ENCODE measurements around the gene USP31.
A peak's percentile ranks its signal among the peaks of the same experiment; 100 is the strongest.

The USP31 gene

DNA sequence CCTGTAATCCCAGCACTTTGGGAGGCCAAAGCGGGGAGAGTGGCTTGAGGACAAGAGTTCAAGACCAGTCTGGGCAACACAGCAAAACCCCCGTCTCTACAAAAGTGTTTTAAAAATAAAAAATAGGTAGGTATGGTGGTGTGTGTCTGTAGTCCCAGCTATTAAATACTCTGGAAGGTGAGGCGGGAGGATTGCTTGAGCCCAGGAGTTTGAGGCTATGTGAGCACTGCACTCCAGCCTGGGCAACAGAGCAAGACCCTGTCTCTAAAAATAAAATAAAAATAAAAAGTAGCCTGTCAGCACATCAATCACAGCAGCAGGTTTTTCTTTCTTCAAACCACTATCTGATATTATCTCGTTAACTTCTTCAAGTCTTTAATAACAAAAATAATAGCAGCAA is 1.6 kb downstream of the USP31 start:
- TF ChIP-seq GATA2 (IDR thresholded peaks at IDR 0.05; ENCODE audit: low read depth, low read length) (no peak), GATA3 (IDR thresholded peaks at IDR 0.05; ENCODE audit: low read depth, low read length) (no peak)

DNA sequence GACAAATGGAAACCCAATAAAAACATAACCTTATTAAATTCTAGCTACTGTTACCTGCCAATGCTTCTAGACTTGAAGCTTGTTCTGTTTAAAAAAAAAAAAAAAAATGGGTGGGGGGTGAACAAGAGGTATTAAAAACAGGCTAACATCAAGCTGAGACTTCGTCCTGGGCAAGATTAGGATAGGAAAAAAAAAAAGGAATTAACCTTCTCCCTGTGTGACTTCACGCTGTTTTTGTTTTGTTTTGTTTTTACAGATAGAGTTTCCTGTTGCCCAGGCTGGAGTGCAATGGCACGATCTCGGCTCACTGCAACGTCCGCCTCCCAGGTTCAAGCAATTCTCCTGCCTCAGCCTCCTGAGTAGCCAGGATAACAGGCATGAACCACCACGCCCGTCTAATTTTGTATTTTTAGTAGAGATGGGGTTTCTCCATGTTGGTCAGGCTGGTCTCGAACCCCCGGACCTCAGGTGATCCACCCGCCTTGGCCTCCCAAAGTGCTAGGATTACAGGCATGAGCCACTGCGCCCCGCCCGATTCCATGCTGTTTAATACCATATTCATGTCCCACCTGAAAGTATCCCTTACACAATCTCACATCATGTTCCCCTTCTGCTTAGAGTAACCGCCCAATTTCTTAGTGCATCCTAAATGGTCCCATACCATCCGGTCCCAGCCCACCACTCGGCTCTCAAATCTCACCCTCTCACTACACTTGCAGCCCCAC is 2.2 kb downstream of the USP31 start:
- no peak for TF ChIP-seq GATA3 (IDR thresholded peaks at IDR 0.05; ENCODE audit: low read depth, low read length)
- no peak for TF ChIP-seq GATA2 (IDR thresholded peaks at IDR 0.05; ENCODE audit: low read depth, low read length)

DNA sequence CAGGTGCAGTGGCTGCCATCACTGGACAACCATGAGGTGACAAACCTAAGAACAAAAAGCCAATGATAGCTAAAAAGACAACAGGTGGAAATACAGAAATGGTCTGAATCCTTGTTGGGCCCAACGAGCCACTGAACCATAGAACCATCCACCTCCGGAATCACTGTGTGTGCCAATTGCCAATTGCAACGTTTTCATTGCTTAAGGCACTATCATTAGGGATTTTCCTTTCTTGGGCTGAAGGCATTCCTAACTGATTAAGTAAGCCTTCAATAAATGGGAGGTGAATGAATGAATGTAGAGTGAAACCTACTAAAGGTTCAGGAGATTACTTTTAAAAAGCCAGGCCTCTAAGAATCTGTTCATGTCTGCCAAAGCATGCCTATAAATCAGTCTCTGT is 3.6 kb downstream of the USP31 start:
- TF ChIP-seq GATA2 (IDR thresholded peaks at IDR 0.05; ENCODE audit: low read depth, low read length) (no peak), GATA3 (IDR thresholded peaks at IDR 0.05; ENCODE audit: low read depth, low read length) (no peak)

DNA sequence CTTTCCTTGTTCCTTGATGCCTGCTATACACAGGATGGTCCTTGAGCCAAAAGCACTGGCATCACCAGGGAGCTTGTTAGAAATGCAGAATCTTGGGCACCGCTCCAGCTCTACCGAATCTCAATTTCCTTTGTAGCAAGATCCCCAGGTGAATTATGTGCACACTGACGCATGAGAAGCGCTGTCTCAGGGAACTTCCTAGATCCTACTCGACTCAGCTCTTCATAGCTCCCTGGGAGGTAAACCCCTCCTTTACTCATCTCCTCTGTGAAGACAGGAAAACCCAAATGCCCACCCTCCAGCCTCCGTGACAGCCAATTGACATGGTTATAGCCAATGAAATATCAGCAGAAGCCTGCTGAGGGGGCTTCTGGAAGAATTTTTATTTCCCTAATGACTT is 4.1 kb downstream of the USP31 start:
- no peak for TF ChIP-seq GATA2 (IDR thresholded peaks at IDR 0.05; ENCODE audit: low read depth, low read length)
- no peak for TF ChIP-seq GATA3 (IDR thresholded peaks at IDR 0.05; ENCODE audit: low read depth, low read length)

DNA sequence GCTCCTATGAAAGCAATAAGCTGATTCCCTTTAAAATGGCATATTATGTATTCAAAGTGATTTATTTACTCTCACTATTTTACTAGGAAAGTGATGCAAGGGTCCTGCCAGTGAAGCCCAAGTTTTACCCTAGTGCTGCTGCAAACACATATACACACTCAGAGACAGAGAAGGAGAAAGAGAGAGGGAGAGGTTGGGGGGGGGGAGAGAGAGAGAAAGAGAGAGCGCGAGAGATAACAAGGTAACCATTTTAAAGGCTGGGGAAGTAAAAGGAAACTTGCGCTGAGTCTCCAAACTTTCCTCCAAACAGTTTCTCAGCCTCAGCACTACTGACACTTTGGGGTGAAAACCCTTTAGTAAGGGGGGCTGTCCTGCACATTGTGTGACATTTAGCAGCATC is 5.9 kb downstream of the USP31 start:
- TF ChIP-seq GATA2 (IDR thresholded peaks at IDR 0.05; ENCODE audit: low read depth, low read length) (no peak), GATA3 (IDR thresholded peaks at IDR 0.05; ENCODE audit: low read depth, low read length) (no peak)

DNA sequence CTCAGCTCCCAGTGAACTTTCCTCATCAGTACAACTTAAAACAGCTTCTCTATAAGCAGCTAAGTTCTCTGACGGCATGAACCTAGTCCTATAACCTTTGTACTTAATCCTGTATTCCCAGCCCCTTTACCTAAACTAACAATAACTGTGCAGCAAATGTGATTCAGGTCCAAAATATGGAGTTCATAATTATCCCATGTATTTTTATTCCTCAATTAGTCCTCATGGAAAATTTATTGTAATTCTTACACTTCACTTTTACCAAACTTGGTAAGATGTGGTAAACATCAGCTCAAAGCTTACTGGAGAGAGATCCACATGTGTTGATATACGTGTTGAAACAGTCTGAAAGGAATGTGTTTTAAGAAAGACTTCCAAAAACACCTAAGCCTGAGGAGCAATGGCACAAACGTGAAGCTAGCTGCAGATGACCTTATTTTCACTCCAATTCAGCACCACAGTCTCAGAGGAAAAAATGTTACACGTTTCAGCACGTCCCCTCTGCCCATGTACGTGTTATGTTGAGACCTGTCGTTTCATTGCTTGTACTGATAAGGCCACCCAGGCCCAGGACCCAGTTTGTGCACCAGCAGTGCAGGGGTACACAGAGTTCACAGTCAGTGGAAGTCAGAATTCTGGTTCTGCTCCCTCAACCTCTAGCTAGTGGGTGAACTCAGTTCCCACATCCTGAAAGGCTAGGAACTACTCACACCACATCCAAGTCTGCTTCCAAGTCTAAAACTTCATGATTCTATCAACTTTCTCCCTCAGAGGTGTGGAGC is 7.1 kb downstream of the USP31 start:
- TF ChIP-seq GATA3 (IDR thresholded peaks at IDR 0.05; ENCODE audit: low read depth, low read length) (no peak), GATA2 (IDR thresholded peaks at IDR 0.05; ENCODE audit: low read depth, low read length) (no peak)

DNA sequence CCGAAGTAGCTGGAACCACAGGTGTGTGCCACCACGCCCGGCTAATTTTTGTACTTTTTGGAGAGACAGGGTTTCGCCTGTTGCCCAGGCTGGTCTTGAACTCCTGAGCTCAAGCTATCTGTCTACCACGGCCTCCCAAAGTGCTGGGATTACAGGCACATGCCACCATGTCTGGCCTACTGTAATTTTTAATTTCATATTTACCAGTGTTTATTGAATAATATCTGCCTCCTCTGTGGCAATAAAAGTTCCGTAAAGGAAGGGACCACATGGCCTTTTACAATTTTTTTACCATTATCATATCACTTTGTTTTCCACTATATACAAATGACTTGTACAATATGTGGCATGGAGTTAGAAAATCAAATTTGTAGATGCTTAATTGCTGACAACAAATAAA is 7.8 kb downstream of the USP31 start:
- no peak for TF ChIP-seq GATA2 (IDR thresholded peaks at IDR 0.05; ENCODE audit: low read depth, low read length)
- no peak for TF ChIP-seq GATA3 (IDR thresholded peaks at IDR 0.05; ENCODE audit: low read depth, low read length)

DNA sequence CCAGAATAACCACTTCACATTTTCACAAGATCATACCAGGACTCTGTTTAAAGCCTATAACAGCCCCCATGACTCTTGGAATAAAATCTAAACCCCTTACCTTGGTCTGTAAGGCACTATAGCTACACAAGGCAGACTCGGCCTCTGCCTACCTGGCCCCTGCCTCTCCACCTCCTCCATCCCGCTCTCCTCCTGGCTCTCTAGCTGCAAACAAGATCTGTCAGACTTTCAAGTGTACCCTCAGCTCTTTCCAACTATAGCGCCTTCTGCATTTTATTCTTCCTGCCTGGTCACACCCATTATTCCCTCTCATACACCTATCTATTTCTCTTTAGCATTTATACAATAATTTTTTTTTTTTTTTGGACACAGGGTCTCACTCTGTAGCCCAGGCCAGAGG is 8.2 kb downstream of the USP31 start:
- no peak for TF ChIP-seq GATA2 (IDR thresholded peaks at IDR 0.05; ENCODE audit: low read depth, low read length)
- TF ChIP-seq GATA3 (IDR thresholded peaks at IDR 0.05; ENCODE audit: low read depth, low read length), result no peak

DNA sequence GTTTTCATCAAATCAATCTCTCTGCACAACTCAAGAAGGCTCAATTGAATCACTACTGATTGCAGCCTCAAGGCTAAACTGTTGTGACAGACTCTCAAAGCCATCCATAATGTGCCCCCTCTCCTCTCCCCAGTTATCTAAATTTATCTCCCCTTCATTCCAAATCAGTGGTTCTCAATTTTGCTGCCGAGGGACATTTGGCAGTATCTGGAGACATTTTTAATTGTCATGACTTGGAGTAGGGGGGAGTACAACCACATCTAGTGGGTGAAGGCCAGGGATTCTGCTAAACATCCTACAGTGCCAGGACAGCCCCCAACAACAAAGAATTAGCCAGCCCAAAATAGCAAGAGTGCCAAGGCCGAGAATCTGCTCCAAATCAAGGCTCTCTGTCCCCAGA is 9.1 kb downstream of the USP31 start:
- TF ChIP-seq GATA3 (IDR thresholded peaks at IDR 0.05; ENCODE audit: low read depth, low read length), result no peak
- TF ChIP-seq GATA2 (IDR thresholded peaks at IDR 0.05; ENCODE audit: low read depth, low read length), result peak; percentile 83

DNA sequence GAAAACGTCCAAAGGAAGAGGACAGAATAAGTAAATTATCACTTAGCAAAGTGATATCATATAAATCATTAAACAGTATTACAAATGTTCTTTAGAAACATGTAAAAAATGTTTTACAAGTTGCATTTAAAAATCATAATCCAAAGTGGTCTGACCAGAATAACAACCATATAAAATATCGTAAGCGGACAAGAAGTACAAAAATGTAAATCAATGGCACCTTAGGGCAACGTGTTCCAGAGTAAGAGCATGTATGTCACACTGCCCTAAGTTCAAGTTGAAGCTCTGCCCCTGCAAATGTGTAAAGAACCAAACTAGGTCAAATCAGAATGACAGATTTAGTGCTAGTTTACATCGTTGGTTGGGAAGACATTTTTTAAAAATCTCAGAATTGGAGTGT is 11.4 kb downstream of the USP31 start:
- no peak for TF ChIP-seq GATA3 (IDR thresholded peaks at IDR 0.05; ENCODE audit: low read depth, low read length)
- TF ChIP-seq GATA2 (IDR thresholded peaks at IDR 0.05; ENCODE audit: low read depth, low read length), result no peak

DNA sequence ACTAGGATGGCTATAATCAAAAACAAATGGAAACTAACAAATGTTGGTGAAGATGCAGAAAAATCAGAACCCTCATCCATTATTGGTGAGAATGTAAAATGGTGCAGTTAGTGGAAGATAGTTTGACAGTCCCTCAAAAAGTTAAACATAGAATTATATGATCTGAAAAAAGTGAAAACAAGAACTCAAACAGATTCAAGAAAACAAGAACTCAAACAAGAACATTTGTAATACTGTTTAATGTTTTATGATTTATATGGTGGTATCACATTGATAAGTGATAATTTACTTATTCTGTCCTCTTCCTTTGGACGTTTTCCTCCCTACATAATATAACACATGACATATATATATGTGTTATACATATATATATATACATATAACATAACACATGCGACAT is 12.0 kb downstream of the USP31 start:
- no peak for TF ChIP-seq GATA2 (IDR thresholded peaks at IDR 0.05; ENCODE audit: low read depth, low read length)
- no peak for TF ChIP-seq GATA3 (IDR thresholded peaks at IDR 0.05; ENCODE audit: low read depth, low read length)

DNA sequence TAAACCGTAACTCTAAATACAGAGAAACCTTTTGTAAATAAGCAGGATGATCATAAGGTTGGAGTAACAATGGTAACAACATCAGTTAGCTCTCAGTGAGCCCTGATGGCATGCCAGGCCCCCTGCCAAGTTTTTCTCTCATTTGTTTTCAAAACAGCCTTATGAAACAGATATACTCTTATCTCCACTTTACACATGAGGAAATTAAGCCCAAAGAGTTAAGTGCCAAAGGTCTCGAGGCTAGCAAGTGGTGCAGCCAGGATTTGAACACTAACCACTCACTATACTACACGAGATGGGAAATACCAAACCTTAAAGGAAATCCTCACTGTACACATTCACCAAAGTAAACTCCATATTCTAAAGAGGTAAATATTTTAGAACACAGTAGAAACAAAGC is 15.0 kb downstream of the USP31 start:
- TF ChIP-seq GATA2 (IDR thresholded peaks at IDR 0.05; ENCODE audit: low read depth, low read length) (peak; percentile 70), GATA3 (IDR thresholded peaks at IDR 0.05; ENCODE audit: low read depth, low read length) (0 out of 2 replicates have a peak, but pooled peaks have one; percentile 29)

DNA sequence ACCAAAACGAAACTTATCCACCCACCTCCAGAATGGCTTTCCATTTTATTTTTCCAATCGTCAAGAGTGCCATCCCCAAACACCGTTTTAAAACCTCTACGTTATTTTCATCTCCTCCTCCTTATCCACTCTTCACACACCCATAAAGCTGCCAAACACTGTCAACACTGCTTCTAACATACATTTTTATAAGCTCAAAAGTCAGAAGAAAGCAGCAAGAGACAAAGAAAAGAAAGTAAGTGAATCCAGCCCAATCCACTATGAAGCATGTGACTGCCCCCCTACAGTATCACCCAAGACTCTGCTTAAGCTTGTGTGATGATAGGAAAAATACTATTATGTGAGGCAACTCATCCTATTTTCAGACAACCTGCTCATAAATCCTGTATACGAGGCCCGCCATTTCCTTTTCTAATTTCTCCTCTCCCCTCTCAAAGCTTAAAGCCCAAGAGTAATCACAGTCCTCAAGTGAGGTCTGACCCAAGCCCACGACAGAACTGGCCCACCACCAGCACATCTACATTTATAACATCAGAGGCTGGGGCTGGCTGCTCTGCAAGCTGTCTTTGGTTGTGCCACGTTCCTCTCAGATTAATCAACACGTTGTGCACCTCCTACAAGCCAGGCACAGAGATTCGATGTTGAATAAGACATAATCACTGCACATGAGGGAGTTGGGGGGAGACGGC is 16.3 kb downstream of the USP31 start:
- TF ChIP-seq GATA3 (IDR thresholded peaks at IDR 0.05; ENCODE audit: low read depth, low read length), result no peak
- TF ChIP-seq GATA2 (IDR thresholded peaks at IDR 0.05; ENCODE audit: low read depth, low read length), result no peak

DNA sequence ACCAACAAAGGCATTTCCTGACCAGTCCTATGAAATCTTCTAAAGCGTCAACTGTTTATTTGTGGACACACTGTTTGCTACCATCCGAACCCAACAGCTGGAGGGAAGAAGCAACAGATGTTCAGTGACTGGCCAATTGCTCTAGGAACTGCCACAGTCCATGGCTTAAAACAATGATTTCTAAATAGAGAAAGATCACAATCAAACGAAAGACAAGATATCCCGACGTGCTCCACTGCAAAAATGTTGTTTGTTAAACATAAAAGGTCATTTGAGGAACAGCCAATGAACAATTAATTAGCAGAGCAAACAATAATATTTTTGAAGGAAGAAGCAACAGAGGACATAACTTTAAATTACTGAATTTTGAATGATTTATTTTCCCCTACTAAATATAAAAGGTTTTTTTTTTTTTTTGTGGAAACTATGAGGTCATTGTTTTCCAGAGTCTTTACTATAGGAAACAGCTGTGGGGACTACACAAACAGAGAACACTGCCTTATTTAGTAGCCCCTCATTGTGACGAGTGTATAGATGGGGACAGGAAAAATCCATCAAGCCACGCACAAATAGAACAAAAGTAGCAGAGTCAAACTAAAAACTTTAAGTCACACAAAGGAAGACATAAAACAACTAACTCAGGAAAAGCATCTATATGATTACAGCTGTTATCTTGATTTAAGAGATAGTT is 17.2 kb downstream of the USP31 start:
- no peak for TF ChIP-seq GATA3 (IDR thresholded peaks at IDR 0.05; ENCODE audit: low read depth, low read length)

All from SH-SY5Y (cell line).